Activated naive CD8-positive, alpha-beta T cell treated with anti-CD3 and anti-CD28 coated beads, Interleukin-2, amount 50 U/mL, for 24 hours (primary cell): ENCODE measurements around the gene MB21D2.
"Not testable (repeated sequence)": the region's sequence is repeated elsewhere in the genome, so short reads cannot be mapped to it uniquely, and the experiment has no call there.

Experiments used
- ATAC-seq: fragments of 150-1000 bp; cut with Tn5 transposase; one replicate; pipeline ENCODE4 v1.10.0; 2021
- DNase-seq: peaks from one replicate; pipeline ENCODE4 v3.0.0; 2021
- H3K27ac Mint-ChIP-seq: one replicate; pipeline ENCODE4 v1.8.0; 2021; ENCODE audit warnings: mild to moderate bottlenecking, mixed read lengths
- H3K27me3 Mint-ChIP-seq: one replicate; pipeline ENCODE4 v1.8.0; 2021; ENCODE audit warnings: mixed read lengths
- H3K36me3 Mint-ChIP-seq: one replicate; pipeline ENCODE4 v1.8.0; 2021; ENCODE audit warnings: low read depth, mixed read lengths
- H3K4me1 Mint-ChIP-seq: one replicate; pipeline ENCODE4 v1.8.0; 2021; ENCODE audit warnings: mixed read lengths
- H3K4me3 Mint-ChIP-seq: one replicate; pipeline ENCODE4 v1.8.0; 2021; ENCODE audit warnings: mild to moderate bottlenecking, moderate library complexity, mixed read lengths
- H3K9me3 Mint-ChIP-seq: one replicate; pipeline ENCODE4 v1.8.0; 2021; ENCODE audit warnings: mixed read lengths

MB21D2 gene

DNA sequence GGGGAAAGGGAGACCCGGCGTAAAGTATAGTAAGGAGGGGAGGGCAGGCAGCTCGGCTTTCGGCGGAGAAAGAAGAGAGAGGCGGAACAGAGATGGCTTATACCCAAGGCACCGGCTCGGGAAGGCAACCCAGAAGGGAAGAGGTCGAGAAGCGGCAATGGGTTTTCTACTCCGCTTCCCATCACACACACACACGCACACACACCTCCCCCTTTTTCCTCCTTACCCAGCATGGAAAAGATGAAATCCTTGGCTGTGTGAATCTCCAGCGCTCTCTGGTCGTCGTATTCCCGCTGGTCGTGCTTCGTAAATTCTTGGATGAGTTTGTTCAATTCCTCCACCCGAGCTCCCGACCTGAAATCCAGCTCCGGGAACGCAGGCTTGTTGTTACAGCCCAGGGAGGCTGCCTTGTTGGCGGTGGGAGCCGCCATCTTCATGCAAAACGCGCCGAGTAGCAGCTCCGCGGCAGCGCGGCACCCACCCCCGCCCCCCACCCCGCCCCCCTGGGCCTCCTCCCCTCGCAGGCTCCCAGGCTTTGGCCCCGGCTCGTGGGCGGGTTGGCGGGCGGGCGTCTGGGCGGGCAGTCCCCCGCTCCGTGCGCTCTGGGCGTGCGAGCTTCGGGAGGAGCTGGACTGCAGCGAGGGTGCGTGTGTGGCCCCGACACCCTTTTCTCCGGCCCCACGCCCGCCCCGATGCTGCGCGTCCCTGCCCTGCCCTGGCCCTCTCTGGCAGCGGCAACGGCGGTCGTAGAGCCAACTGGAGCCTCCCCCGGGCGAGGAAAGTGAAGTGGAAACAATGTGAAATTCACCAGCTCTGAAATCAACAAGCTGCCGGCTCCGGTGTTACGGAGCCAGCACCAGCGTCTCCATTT lies at the start of gene MB21D2:
Gene MB21D2, minus strand, starts transcription at position 453 of the 871 bp plus-strand sequence. Its CDS starts 16 bp downstream, at position 437.
- Mint-ChIP-seq H3K27ac (peak within 1 kb of the TSS; percentile 81), H3K27me3 (peaks cover 66% of the 10 kb centered on the region), H3K4me1 (peaks cover 22% of the 10 kb centered on the region), H3K4me3 (peak within 1 kb of the TSS; percentile 85), H3K9me3 (no peaks in the 10 kb centered on the region), H3K36me3 (no peaks in the 10 kb centered on the region)
- peak; percentile 59 for DNase-seq
- peak; percentile 75 for ATAC-seq

DNA sequence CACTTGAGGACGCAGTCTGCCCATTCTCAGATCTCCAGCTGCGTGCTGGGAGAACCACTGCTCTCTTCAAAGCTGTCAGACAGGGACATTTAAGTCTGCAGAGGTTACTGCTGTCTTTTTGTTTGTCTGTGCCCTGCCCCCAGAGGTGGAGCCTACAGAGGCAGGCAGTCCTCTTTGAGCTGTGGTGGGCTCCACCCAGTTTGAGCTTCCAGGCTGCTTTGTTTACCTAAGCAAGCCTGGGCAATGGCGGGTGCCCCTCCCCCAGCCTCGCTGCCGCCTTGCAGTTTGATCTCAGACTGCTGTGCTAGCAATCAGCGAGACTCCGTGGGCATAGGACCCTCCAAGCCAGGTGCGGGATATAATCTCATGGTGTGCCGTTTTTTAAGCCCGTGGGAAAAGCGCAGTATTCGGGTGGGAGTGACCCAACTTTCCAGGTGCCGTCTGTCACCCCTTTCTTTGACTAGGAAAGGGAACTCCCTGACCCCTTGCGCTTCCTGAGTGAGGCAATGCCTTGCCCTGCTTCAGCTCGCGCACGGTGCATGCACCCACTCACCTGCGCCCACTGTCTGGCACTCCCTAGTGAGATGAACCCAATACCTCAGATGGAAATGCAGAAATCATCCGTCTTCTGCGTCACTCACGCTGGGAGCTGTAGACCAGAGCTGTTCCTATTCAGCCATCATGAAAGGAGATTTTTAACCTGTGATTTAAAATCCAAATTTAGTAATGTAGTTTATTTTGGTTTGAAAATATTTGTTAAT lies 47.5 kb upstream of the MB21D2 start:
- H3K27ac Mint-ChIP-seq, H3K4me1 Mint-ChIP-seq, H3K36me3 Mint-ChIP-seq, H3K4me3 Mint-ChIP-seq, ATAC-seq, H3K27me3 Mint-ChIP-seq, DNase-seq: not testable (repeated sequence)
- H3K9me3 Mint-ChIP-seq = peaks cover 14% of the 10 kb centered on the region

GRCh38 chr3:192959773-192960172 lies 42.1 kb upstream of the MB21D2 start:
- peaks cover 2% of the 10 kb centered on the region for H3K36me3 Mint-ChIP-seq
- H3K4me1 Mint-ChIP-seq = peaks cover 20% of the 10 kb centered on the region
- H3K27ac Mint-ChIP-seq = no peak overlapping the region
- DNase-seq (no peak), ATAC-seq (no peak)
- H3K27me3 Mint-ChIP-seq = peaks cover 2% of the 10 kb centered on the region
- peaks cover 8% of the 10 kb centered on the region for H3K9me3 Mint-ChIP-seq
- no peak overlapping the region for H3K4me3 Mint-ChIP-seq

- H3K9me3 Mint-ChIP-seq = peaks cover 8% of the 10 kb centered on the region
- peaks cover 2% of the 10 kb centered on the region for H3K36me3 Mint-ChIP-seq
- peak; percentile 53 for ATAC-seq
- no peak for DNase-seq
- peaks cover 2% of the 10 kb centered on the region for H3K27me3 Mint-ChIP-seq
- H3K4me1 Mint-ChIP-seq = peaks cover 20% of the 10 kb centered on the region
- no peak overlapping the region for H3K4me3 Mint-ChIP-seq
- peak overlapping the region; percentile 79 for H3K27ac Mint-ChIP-seq
Observed at GRCh38 chr3:192958219-192958872, 40.7 kb upstream of the MB21D2 start.

GRCh38 chr3:192957441-192958021 lies 39.9 kb upstream of the MB21D2 start:
- peaks cover 8% of the 10 kb centered on the region for H3K9me3 Mint-ChIP-seq
- peak; percentile 77 for ATAC-seq
- H3K4me3 Mint-ChIP-seq = no peak overlapping the region
- peaks cover 2% of the 10 kb centered on the region for H3K27me3 Mint-ChIP-seq
- peaks cover 2% of the 10 kb centered on the region for H3K36me3 Mint-ChIP-seq
- peak overlapping the region; percentile 79 for H3K27ac Mint-ChIP-seq
- peak; percentile 4 for DNase-seq
- peaks cover 20% of the 10 kb centered on the region for H3K4me1 Mint-ChIP-seq

DNA sequence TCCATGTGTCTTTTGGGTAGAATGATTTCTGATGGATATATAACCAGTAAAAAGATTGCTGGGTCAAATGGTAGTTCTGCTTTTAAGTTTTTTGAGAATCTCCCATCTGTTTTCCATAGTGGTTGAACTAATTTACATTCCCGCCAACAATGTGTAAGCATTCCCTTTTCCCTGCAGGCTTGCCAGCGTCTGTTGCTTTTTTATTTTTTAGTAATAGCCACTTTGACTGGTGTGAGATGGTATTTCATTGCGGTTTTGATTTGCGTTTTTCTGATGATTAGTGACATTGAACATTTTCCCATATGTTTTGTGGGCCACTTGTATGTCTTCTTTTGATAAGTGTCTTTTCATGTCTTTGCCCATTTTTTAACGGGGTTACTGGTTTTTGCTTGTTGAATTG lies 36.3 kb upstream of the MB21D2 start:
- no peak overlapping the region for H3K27ac Mint-ChIP-seq
- no peak overlapping the region for H3K4me3 Mint-ChIP-seq
- peaks cover under 1% of the 10 kb centered on the region for H3K36me3 Mint-ChIP-seq
- peaks cover 2% of the 10 kb centered on the region for H3K27me3 Mint-ChIP-seq
- H3K9me3 Mint-ChIP-seq = peaks cover 5% of the 10 kb centered on the region
- DNase-seq = no peak
- ATAC-seq = no peak
- H3K4me1 Mint-ChIP-seq = peaks cover 15% of the 10 kb centered on the region

DNA sequence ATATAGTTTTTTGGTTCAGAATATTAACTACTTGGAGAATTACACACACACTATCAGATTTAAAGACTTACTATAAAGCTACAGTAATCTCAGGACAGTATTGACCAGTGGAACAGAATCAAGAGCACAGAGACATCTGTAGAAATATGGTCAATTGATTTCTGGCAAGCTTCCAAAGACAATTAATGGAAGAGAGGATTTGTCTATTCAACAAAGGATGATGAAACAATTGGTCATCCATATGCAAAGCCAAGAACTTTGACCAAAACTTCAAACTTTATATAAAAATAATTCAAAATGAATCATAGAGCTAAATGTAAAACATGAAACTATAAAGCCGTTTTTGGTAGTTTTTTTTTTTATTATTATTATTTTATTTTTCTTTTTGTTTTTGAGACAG lies 29.8 kb upstream of the MB21D2 start:
- H3K9me3 Mint-ChIP-seq = no peaks in the 10 kb centered on the region
- H3K27me3 Mint-ChIP-seq = no peaks in the 10 kb centered on the region
- H3K36me3 Mint-ChIP-seq = no peaks in the 10 kb centered on the region
- H3K4me1 Mint-ChIP-seq = no peaks in the 10 kb centered on the region
- DNase-seq = no peak
- H3K4me3 Mint-ChIP-seq = no peak overlapping the region
- no peak overlapping the region for H3K27ac Mint-ChIP-seq
- no peak for ATAC-seq

DNA sequence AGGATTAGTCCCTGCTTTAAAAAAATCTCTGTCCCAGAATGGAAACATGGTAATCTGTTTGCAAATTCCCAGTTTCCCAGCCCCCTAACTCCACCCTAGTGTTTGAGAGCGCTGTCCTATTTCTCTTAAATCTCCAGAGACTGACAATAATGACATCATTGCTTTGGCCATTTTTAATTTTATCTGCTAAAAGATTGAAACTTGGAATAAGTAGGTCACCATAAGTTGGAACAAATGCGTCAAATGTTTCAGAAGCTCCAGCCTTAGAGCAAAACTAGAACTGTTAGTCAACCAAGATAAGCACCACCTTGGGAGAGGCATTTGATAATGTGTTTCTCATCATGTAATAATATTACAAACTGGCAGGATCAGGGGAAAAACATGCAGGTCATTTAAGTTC lies 25.7 kb upstream of the MB21D2 start:
- no peaks in the 10 kb centered on the region for H3K9me3 Mint-ChIP-seq
- ATAC-seq (no peak), DNase-seq (no peak)
- H3K27me3 Mint-ChIP-seq = peaks cover 4% of the 10 kb centered on the region
- no peaks in the 10 kb centered on the region for H3K36me3 Mint-ChIP-seq
- no peak overlapping the region for H3K27ac Mint-ChIP-seq
- no peaks in the 10 kb centered on the region for H3K4me1 Mint-ChIP-seq
- no peak overlapping the region for H3K4me3 Mint-ChIP-seq

GRCh38 chr3:192942625-192943024 lies 25.0 kb upstream of the MB21D2 start:
- H3K36me3 Mint-ChIP-seq = no peaks in the 10 kb centered on the region
- H3K4me1 Mint-ChIP-seq = no peaks in the 10 kb centered on the region
- no peak overlapping the region for H3K4me3 Mint-ChIP-seq
- no peak for ATAC-seq
- no peak for DNase-seq
- no peaks in the 10 kb centered on the region for H3K9me3 Mint-ChIP-seq
- H3K27me3 Mint-ChIP-seq = peaks cover 7% of the 10 kb centered on the region
- no peak overlapping the region for H3K27ac Mint-ChIP-seq

- no peak for ATAC-seq
- H3K27me3 Mint-ChIP-seq = peaks cover 7% of the 10 kb centered on the region
Observed at GRCh38 chr3:192940129-192940528, 22.5 kb upstream of the MB21D2 start.

GRCh38 chr3:192935441-192935840 lies 17.8 kb upstream of the MB21D2 start:
- Mint-ChIP-seq H3K27me3 (peaks cover 3% of the 10 kb centered on the region), H3K27ac (no peak overlapping the region), H3K9me3 (no peaks in the 10 kb centered on the region), H3K4me3 (no peak overlapping the region), H3K4me1 (peaks cover 1% of the 10 kb centered on the region), H3K36me3 (no peaks in the 10 kb centered on the region)
- ATAC-seq (peak; percentile 57), DNase-seq (no peak)

More at GRCh38 chr3:192940129-192940528, 22.5 kb upstream of the MB21D2 start:
- no peak for DNase-seq
- no peaks in the 10 kb centered on the region for H3K36me3 Mint-ChIP-seq
- no peaks in the 10 kb centered on the region for H3K9me3 Mint-ChIP-seq
- peaks cover 1% of the 10 kb centered on the region for H3K4me1 Mint-ChIP-seq
- no peak overlapping the region for H3K27ac Mint-ChIP-seq
- H3K4me3 Mint-ChIP-seq = no peak overlapping the region

GRCh38 chr3:192933779-192934460 lies 16.3 kb upstream of the MB21D2 start:
- Mint-ChIP-seq H3K27ac (no peak overlapping the region), H3K4me1 (peaks cover 1% of the 10 kb centered on the region), H3K36me3 (no peaks in the 10 kb centered on the region), H3K27me3 (peaks cover 3% of the 10 kb centered on the region), H3K4me3 (no peak overlapping the region), H3K9me3 (no peaks in the 10 kb centered on the region)
- DNase-seq (no peak), ATAC-seq (no peak)

DNA sequence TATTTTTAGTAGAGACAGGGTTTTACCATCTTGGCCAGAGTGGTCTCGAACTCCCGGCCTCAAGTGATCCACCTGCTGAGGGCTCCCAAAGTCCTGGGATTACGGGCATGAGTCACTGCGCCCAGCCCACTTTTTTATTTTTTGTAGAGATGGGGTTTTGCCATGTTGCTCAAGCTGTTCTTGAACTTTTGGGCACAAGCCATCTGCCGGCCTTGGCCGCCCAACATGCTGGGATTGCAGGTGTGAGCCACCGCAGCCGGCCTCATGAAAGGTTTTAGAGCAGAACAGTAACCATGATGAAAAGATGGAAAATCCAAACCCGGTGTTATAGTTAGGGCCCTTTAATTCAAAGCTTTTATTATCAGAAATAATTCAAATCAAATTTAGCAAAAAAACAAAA lies 15.6 kb upstream of the MB21D2 start:
- H3K36me3 Mint-ChIP-seq = no peaks in the 10 kb centered on the region
- H3K9me3 Mint-ChIP-seq = no peaks in the 10 kb centered on the region
- H3K4me3 Mint-ChIP-seq = no peak overlapping the region
- no peak overlapping the region for H3K27ac Mint-ChIP-seq
- H3K4me1 Mint-ChIP-seq = peaks cover 1% of the 10 kb centered on the region
- DNase-seq = no peak
- peaks cover 3% of the 10 kb centered on the region for H3K27me3 Mint-ChIP-seq
- no peak for ATAC-seq

DNA sequence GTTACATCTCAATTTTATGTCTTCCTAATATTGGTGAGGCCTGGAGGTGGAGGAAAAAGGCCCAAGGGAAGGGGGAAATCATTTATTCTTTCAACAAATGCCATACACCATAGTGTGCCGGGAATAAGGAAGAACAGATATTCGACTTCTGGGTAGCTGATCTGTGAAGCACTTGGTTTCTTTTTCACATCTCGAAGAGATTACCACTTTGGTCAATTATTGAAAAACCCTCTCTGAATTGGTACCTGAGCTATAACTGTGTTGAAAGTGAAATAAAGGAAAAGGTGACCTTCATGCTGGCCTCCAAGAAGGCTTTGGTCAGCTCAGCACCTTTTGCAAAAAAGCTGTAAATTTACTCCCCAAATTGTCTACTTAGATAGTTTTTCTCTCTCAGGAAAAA lies 14.2 kb upstream of the MB21D2 start:
- Mint-ChIP-seq H3K27ac (no peak overlapping the region), H3K9me3 (no peaks in the 10 kb centered on the region), H3K4me3 (no peak overlapping the region), H3K27me3 (no peaks in the 10 kb centered on the region), H3K4me1 (peaks cover 1% of the 10 kb centered on the region), H3K36me3 (no peaks in the 10 kb centered on the region)
- no peak for ATAC-seq
- DNase-seq = no peak
